ENCODE results near the gene UQCC2.

UQCC2 gene

DNA sequence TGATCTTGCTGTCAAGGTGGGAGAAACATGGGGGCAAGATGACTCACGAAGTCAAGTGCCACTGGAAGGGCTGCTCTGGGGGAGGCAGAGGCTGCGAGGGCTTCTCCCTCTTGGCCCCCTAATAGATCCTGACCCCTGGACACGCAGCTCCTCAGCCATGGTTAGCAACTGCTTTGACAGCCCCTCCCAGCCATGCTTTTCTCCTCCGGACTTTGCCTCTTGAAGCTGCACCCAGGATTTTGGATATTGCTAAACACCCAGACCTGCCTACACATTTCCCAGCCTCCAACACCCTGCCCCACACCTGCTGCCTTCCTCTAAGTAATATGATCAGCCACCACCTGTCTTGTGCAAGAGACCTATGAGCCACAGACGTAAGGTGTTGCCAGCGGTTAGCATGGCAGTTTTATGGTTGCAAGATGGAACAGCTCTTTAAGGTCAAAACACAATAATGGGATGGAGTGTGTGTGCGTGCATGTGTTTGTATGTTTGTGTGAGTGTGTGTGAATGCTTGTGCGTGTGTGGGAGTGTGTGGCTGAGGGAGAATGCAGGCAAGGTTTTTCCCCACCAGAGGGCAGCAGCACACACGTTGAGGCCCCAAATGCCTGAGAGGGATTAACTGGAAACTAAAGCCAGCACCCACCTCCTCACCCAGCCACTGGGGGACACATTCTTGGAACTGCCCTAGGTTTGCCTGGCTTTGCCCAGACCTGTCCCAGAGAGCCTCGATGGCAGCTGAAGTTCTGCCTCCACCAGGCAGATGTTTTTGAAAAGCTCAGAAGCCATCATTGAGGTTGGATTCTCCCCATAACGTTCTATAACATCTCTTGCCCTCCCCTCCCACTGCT lies 32.7 kb upstream of the UQCC2 start:
- peak; percentile 52 for DNase-seq (ENCODE audit: low read depth, low spot score)

DNA sequence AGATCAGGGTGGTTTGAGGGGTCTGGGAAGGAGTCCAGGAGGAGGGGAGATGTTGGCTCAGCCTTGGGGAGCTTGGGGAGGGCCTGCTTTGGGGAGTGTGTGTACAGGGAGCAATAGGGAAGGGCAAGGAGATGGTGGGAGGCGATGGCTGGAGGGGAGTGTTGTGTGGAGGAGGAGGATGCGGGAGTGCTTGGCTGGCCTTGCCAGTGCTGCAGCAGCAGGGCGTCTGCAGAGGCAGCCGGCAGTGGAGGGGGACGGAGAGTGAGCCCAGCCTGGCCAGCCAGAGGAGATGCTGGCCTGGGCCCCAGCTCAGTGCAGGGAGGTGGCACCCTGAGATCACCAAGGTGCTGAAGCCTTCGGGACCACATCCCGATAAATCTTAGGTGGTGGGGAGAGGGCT lies 31.3 kb upstream of the UQCC2 start:
- no peak for DNase-seq (ENCODE audit: low read depth, low spot score)

DNA sequence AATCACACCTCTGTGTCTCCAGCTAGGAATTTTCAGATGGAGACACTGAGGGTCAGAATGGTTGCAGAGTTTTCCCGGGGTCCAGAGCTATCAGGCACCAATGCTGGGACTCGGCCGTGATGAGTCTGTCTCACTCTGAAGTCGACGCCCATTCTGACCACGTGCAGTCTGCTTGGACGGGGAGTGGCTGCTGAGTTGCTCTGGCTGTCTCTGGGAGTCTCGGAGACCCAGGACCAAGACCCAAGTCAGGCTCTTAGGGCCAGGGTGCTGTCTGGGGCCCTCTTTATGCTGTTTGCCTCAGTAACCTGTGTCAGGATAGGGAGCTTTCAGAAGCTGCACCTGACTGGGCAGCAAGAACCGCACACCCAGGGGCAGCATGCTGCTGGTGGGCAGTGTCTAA lies 30.6 kb upstream of the UQCC2 start:
- no peak for DNase-seq (ENCODE audit: low read depth, low spot score)

DNA sequence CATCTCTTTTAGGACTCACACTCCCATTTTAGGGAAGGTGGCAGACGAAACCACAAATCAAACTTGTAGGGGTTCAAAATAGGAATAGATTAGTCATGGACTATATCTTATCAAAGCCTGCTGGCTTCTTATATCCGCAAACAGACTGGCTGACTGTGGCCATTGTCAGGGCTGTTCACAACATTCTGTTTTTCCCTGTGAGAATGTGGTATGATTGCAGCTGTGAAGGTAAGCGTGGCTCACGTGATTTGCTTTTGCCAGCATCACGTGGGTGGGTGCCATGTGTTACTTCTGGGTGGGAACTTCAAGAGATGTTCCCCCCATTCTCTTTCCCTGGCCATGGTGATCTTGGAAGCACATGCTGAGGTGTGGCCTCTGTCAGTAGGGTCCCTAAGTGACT lies 29.3 kb upstream of the UQCC2 start:
- DNase-seq (ENCODE audit: low read depth, low spot score) = no peak

DNA sequence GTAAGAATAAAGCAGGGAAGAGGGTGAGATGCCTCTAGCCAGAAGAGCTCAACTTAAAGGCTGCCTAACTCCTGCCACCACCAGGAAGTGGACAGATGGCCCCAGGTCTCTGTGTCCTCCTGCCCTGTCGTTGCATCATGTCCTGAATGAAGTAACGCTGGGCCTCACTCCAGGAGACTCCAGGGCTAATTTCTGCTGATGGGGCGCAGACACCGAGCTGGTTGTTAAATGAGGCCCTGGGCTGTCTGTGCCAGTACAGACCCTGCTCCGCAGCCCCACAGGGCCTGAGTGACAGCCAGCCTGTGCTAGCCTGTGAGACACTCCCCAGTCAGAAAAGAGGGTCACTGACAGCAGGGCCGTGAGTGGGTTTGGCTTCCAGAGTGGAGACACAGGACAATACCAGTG lies 28.7 kb upstream of the UQCC2 start:
- DNase-seq (ENCODE audit: low read depth, low spot score) = no peak

DNA sequence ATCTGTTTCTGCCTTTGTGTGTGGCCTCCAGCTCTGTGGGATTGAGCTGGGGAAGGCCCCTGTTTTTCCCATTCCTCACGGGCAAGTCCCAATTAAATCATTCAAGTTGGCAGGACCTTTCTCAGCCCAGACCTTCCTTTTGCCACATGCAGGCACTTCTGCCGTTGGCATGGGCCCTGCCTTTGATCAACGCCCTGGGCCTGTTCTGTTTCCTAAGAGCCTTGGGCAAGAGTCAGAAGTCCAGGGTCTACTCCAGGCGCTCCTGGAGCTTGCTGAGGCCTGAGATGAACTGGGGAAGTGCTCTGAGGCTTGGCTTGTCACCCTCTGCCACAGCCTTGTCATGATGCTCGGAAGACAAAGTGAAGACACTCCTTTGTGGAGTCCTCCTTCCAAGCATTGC lies 28.1 kb upstream of the UQCC2 start:
- no peak for DNase-seq (ENCODE audit: low read depth, low spot score)

DNA sequence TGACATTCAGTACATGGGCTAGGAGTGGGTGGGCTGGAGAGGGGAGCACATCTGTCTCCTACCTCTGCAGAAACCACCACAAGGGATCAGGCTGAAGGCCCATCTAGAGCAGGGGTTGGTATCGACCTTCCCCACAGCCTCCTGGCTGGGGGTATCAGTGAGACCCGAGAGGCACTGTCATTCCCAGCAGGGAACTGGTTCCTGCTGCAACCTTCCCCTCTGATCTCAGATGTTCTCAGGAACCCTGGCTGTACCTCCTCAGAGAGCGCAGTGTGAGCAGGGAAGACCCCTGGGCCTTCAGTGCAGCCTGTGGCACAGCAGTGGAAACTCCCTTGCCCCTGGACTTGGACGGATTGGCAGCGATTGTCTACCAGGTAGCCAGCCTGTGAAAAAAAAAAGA lies 27.4 kb upstream of the UQCC2 start:
- DNase-seq (ENCODE audit: low read depth, low spot score) = no peak

DNA sequence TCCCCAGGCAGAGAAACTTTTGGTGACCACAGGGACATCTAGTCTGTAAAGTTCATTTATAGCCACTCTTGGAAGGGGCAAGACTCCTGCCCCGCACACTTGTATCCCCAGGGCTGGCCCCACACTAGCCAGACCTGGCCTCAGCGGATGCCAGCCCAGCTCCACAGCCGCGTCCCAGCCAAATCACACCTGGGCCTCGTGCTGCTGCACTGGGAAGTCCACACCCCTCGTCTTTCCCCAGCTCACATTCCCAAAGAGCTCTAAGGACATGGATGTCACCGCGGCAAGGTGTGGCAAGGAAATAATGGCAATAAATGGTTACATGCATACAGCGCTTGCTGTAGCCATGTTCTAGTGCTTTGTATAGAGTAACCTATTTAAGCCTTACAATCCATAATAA lies 26.7 kb upstream of the UQCC2 start:
- DNase-seq (ENCODE audit: low read depth, low spot score) = no peak

DNA sequence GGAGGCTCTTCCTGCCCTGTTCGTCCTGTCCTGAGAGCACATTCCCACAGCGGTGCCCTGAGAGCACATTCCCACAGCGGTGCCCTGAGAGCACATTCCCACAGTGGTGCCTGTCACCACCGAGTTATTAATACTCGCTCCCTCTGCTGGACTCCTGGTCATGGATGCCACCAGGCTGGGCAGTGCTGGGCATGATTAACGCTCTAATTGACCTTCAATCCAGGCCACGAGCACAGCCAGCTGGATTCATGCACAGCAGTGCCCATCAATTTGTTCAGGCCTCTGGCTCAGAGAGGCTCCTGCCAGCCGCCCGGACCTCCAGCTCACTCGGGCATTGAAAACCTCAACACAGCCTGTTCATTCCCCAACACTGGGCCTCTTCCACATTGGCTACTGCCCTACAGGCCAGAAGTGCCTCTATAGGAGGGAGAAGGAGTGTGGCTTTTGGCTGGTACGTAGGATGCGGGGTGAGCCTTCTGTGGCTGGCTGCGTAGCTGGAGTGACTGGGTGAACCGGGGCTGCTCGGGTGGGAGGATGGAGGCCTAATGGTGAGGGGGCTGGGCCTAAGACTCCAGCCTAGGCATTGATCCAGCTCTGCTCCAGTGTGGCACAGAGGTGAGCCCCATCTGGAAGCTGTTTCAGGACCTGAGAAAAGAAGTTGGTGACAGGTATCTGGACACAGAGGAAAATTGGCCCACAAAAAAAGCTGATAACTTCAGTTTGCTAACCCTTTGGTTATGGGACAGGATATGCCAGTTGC lies 25.9 kb upstream of the UQCC2 start:
- DNase-seq (ENCODE audit: low read depth, low spot score) = no peak

DNA sequence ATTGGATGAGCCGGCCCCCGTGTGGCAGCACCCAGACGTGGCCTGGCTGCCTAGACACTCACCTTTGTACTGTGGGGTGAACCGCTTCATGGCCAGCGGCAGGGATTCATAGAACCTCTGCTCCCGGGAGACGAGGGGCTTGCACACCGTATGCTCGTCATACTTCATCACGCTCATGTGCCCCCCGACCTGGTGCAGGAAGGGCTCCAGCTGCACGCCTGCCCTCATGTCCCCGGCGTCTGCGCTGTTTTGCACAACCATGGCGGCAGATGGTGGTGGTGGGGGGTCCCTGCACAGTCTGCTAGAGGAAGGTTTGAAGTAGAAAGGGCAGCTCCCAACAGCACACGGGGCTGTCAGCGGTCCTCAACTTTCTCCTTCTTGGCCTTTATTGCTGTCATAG lies 23.7 kb upstream of the UQCC2 start:
- DNase-seq (ENCODE audit: low read depth, low spot score) = no peak

DNA sequence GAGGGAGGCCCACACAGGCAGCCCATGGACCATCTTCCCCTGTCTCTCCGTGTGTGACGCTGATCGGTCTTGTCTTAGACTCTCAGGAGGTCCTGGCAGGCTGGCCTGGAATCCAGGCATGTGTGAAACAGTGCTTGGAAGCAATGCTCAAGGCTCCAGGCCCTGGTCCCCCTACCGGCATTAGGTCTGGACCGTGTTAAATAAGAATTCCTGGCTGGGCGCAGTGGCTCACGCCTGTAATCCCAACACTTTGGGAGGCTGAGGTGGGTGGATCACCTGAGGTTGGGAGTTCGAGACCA lies 22.2 kb upstream of the UQCC2 start:
- DNase-seq (ENCODE audit: low read depth, low spot score) = no peak

DNA sequence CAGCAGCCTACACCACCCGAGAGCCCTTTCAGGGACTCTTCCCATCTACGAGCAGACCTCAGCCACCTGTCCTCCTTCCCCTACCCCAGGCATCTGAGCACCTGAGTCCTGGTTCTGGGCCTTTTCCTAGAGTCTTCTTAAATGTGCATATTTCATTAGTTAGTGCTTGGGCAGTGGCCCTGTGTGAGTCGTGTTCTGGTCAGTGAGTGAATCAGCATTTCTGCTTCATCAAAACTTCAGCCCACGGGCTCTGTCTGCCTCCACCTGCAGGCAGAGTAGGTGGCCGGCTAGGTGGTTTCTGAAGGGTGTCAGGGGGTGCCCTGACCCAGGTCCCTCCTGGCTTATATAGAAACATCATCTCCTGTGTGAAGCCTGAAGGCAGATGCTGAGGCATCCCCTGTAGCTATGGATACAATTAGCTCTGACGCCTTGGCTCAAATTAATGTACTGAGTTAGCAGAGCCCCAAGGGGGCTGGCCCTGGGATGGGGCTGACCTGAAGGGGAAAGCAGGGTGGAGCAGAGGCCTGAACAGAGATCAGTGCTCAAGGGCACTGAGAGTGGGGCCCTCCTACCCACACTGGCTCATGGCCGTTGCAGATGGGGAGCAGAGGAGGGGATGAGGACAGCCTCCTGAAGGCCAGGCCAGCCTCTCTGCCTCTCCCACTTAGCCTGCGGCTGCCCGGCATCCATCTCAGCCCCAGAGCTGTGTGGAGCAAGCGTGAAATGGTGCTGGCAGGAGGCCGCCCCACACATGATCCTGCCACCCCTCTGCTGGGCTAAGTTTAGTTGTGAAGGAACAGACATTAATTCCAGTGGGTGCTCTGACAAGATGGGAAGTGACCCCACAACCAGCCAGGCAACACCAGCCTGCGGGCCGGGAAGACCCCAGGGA lies 21.6 kb upstream of the UQCC2 start:
- no peak for DNase-seq (ENCODE audit: low read depth, low spot score)

DNA sequence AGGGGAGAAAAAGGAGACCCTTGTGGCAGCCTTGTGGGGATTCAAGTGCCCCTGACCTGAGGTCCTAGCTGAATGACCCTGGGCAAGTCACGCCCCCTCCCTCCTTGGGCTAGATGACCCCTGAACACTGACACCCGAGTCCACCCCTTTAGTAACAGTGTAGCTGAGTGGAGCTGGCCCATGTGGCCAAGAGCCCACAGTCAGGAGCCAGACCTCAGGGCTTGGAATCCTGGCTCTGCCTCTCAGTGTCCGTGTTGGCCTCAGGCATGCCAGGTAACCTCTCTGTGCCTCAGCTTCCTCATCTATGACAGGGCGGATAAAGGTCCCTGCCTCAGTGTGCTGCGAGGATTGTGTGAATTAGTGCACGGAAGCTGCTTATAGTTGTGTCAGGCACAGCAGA lies 20.9 kb upstream of the UQCC2 start:
- DNase-seq (ENCODE audit: low read depth, low spot score) = no peak

DNA sequence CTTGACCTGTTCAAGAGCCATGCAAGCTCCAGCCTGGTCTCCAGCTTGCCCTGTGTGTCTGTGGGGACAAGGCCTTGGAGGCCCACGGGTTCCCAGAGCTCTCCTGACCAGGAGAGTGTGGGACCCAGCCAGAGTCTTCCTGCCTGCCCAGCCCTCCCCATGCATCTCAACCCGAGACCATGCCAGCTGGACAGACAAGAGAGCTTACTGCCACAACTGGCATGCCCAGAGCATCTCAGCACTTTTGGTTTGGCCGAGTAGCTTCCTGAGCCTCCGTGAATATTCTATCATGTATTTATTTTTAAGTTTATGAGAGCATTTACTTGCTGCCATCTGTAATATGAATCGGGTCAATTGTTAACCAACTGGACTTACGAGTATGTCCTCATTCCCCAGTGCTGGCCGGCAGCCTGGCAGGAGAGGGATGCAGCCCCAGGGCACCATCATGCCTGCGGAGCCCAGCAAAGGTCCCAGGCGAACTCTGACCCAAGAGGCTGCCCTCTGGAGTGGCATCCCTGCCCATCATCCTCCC lies 20.3 kb upstream of the UQCC2 start:
- no peak for DNase-seq (ENCODE audit: low read depth, low spot score)

DNA sequence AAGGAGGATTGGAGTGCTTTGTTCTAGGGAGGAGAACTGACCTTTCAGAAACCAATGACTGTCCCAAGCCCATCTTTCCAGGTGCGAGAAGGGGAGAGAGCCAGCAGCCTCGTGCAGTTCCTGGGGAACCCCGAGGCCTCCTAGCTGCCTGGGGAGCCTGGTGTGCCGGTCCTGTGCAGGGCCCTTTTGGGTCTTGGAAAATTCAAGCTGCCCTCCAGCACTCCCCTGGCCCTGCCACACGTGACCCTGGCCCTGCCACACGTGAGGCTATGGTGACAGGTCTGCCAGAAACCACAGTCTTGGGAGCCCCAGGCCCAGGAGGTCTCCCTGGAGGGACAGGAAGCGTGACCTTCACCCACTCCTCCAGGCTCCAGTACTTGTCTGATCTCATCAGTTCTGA lies 19.5 kb upstream of the UQCC2 start:
- no peak for DNase-seq (ENCODE audit: low read depth, low spot score)

DNA sequence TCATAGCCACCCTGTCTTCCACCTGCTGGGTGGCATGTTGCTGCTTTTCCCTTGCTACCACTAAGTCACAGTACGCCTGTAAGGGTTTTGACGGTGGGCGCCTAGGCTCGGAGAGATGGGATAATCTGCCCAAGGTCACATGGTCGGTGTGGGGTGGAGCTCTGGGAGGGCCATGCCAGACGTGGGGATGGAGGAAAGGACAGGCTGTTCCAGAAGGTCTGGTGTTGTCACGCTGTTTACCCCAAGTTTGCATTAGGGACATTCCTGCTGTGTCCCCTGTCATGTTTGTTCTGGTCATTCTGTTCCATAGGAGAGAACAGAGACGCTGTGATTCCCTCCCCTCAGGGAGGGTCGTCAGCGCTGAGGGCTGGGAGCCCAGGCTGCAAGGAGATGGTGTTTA lies 19.1 kb upstream of the UQCC2 start:
- DNase-seq (ENCODE audit: low read depth, low spot score) = no peak

DNA sequence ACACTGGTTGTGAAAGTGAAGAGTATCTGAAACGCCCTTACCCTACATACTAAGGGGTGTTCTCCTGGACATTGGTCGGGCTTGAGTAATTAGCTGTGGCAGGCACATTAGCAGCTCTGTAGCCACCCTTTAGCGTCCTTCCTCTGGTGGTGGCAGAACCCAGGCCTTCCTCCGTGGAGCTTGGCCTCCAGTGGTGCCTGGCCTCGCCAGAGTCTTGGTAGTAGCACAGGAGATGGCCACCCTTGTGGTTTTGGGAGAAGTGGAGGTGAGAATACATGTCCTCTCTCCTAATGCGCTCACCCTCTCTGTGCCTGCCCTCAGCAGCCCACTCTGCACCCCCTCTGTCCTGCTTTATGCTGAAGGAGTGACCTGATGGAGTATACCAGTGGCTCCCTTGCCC lies 17.6 kb upstream of the UQCC2 start:
- DNase-seq (ENCODE audit: low read depth, low spot score) = no peak

DNA sequence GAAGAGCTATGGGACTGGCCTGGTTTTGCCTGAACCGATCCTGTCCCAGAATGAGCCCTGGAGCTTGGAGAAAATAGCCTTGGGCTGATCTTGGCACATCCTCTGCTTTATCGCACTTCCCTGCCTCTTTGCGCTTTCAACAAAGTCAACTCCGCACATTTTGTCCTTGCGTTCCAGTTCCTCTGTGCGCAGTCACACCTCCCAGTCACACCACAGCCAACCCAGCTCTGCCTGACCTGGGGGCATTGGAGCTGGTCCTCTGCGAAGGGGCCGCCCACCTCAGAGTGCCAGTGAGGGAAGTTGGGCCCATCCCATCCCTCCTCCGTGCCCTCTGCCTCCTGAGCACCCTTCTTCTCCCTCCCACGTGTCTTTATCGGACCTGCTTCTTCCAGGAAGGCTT lies 16.9 kb upstream of the UQCC2 start:
- no peak for DNase-seq (ENCODE audit: low read depth, low spot score)

DNA sequence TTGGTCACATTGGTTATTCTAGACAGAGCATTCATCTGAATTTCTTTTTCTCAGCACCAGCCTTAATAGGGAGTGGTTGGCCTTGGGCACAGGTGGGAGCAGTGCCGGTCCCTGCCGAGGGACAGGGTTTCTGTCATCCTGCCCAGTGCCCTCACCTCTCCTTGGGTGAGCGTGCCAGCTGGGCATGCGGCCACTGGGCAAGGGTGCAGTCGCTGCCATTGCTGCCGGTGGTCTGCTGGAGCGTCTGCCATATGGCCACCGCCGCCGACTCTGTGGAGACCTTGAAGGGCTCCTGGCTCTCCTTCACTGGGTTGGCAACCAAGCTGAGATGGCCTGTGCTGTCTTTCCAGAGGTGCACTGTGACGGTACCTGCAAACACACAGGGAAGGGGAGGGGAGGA lies 16.4 kb upstream of the UQCC2 start:
- DNase-seq (ENCODE audit: low read depth, low spot score) = no peak

DNA sequence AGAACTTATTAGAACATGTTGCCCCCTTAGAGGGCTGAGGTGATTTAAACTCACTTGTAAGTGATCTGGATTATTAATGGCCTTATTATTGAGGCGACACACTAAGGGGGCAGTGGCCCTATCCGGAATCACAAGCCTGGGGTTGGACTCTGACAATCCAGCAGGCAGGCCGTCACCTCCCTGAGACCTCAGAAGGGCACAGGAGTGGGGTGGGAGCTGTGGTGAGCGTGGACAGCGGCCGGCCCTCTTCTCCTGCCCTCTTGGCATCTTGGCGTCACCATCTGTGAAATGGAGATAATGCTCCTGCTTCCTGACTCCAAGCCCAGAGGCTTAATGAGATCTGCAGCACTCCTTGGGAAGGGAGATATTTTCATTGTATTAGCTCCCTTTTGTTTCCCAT lies 15.6 kb upstream of the UQCC2 start:
- no peak for DNase-seq (ENCODE audit: low read depth, low spot score)

DNA sequence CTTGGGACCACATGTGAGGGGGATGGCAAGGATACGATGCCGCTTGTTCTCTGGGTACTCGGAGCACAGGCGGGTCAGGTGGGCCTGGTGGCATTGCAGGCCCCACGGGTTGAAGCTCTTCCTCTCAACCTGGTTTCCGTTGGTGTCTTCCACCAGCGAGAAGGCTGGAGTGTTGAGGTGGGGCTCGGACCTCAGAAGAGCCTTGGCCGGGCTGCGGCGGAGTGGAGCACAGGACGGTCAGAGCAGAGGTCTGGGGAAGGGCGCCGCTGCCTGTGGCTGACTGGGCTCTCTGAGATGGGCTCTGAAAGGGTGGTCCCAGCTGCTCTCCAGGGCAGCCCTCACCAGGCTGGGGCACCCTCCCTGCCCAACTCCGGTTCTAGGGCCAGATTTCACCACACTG lies 15.2 kb upstream of the UQCC2 start:
- DNase-seq (ENCODE audit: low read depth, low spot score) = no peak
